Vagina (tissue), 2 donors: ENCODE results near the gene TNRC6C. TPM values are rescaled to one million over a fixed set of nuclear protein-coding genes. Genes with fewer than 3 reads are reported as not detected.

Source experiments
- DNase-seq, 2 donors: peaks; one replicate each; pipeline ENCODE4 v3.0.0-alpha.2; 2017; ENCODE audit errors: extremely low spot score in 2 of 2
- H3K27ac ChIP-seq: fragments of 200-600 bp; sonication (generic); one replicate; pipeline ENCODE4 v1.5.1; 2019
- H3K27me3 ChIP-seq: fragments of 200-600 bp; sonication (generic); one replicate; pipeline ENCODE4 v1.5.1; 2019
- H3K36me3 ChIP-seq, 2 donors: fragments of 200-600 bp; sonication (generic); one replicate each; pipeline ENCODE4 v1.5.1; 2017 to 2019
- H3K4me1 ChIP-seq: fragments of 200-600 bp; sonication (generic); one replicate; pipeline ENCODE4 v1.5.1; 2019
- H3K4me3 ChIP-seq, 2 donors: fragments of 200-600 bp; sonication (generic); 1 replicate in 1 of 2; 2 replicates in 1 of 2; pipeline ENCODE4 v1.5.1; 2016 to 2019
- H3K9me3 ChIP-seq: fragments of 200-600 bp; sonication (generic); one replicate; pipeline ENCODE4 v1.5.1; 2019
- CTCF ChIP-seq, 3 experiments: fragments of 450-650 bp in 2 of 3; fragments of 200-600 bp in 1 of 3; sonication (generic) in 1 of 3; IDR thresholded peaks; one replicate each; pipeline ENCODE4 v1.5.1; 2017 to 2019; ENCODE audit warnings: antibody characterized with exemption in 3 of 3, mild to moderate bottlenecking in 2 of 3, moderate library complexity in 2 of 3
- POLR2A ChIP-seq, 2 donors: fragments of 450-650 bp; IDR thresholded peaks; one replicate each; pipeline ENCODE4 v1.6.1; 2017; ENCODE audit warnings: antibody characterized with exemption in 2 of 2, mild to moderate bottlenecking in 2 of 2, moderate library complexity in 2 of 2
- POLR2AphosphoS5 ChIP-seq, 2 donors: sonication (generic); formaldehyde crosslinking; IDR thresholded peaks; one replicate each; pipeline ENCODE4 v1.9.0; 2017; ENCODE audit warnings: antibody characterized with exemption in 2 of 2, mild to moderate bottlenecking in 2 of 2, low read depth in 1 of 2; ENCODE audit not compliant: insufficient read depth in 1 of 2
- intact Hi-C: fragments of 100-400 bp; cut with DNase I; formaldehyde crosslinking; loops from one replicate; pipeline ENCODE4 v1.15.1; 2023
- total RNA-seq: library from RNA; depleted of rRNA; stranded (reverse); fragments of >200 nt; gene quantifications from one replicate; pipeline ENCODE4 v1.2.3, GENCODE V29; 2016

Gene TNRC6C
- total RNA-seq, 1 donor from 2014 or later, result 14.7 TPM

- intact Hi-C loops, result no loop called here
- H3K27me3 ChIP-seq, result no peaks in the 10 kb centered on the region
- no peak for DNase-seq
- no peak overlapping the region for H3K27ac ChIP-seq
- H3K9me3 ChIP-seq, result no peaks in the 10 kb centered on the region
- peaks cover 6% of the 10 kb centered on the region for H3K4me1 ChIP-seq
- H3K36me3 ChIP-seq, result no peaks in the 10 kb centered on the region
- no peak for TF ChIP-seq POLR2AphosphoS5 (IDR thresholded peaks at IDR 0.05; ENCODE audit: insufficient read depth in 1 of 2, low read depth in 1 of 2)
- no peak for TF ChIP-seq POLR2A (IDR thresholded peaks at IDR 0.05)
- no peak overlapping the region for H3K4me3 ChIP-seq
These were observed 68.6 kb downstream of the TNRC6C start for GRCh38 chr17:78027121-78027520.

- DNase-seq, result no peak
- peaks cover 0 to 14% of the 10 kb centered on the region in 2 donors for H3K36me3 ChIP-seq
- H3K4me1 ChIP-seq, result no peaks in the 10 kb centered on the region
- no peaks in the 10 kb centered on the region for H3K9me3 ChIP-seq
- H3K27me3 ChIP-seq, result no peaks in the 10 kb centered on the region
- TF ChIP-seq POLR2A (IDR thresholded peaks at IDR 0.05), result no peak
- no peak for TF ChIP-seq CTCF (IDR thresholded peaks at IDR 0.05)
- TF ChIP-seq POLR2AphosphoS5 (IDR thresholded peaks at IDR 0.05; ENCODE audit: insufficient read depth in 1 of 2, low read depth in 1 of 2), result no peak
- H3K4me3 ChIP-seq, result no peak overlapping the region
- no peak overlapping the region for H3K27ac ChIP-seq
- intact Hi-C loops, result no loop called here
These were observed 71.2 kb downstream of the TNRC6C start for GRCh38 chr17:78029697-78030096.

- no peak for TF ChIP-seq CTCF (IDR thresholded peaks at IDR 0.05)
- TF ChIP-seq POLR2AphosphoS5 (IDR thresholded peaks at IDR 0.05; ENCODE audit: insufficient read depth in 1 of 2, low read depth in 1 of 2), result no peak
- no peak for TF ChIP-seq POLR2A (IDR thresholded peaks at IDR 0.05)
- Histone ChIP-seq H3K9me3 (no peaks in the 10 kb centered on the region), H3K36me3 (peaks cover 0 to 14% of the 10 kb centered on the region in 2 donors), H3K27ac (no peak overlapping the region), H3K4me1 (no peaks in the 10 kb centered on the region), H3K4me3 (no peak overlapping the region), H3K27me3 (no peaks in the 10 kb centered on the region)
- DNase-seq, result no peak
- intact Hi-C loops, result no loop called here
These were observed 72.9 kb downstream of the TNRC6C start for GRCh38 chr17:78031435-78031834.

- no peak for TF ChIP-seq POLR2AphosphoS5 (IDR thresholded peaks at IDR 0.05; ENCODE audit: insufficient read depth in 1 of 2, low read depth in 1 of 2)
- DNase-seq, result no peak
- Histone ChIP-seq H3K27ac (no peak overlapping the region), H3K4me1 (no peaks in the 10 kb centered on the region), H3K36me3 (peaks cover 0 to 14% of the 10 kb centered on the region in 2 donors), H3K9me3 (no peaks in the 10 kb centered on the region), H3K27me3 (no peaks in the 10 kb centered on the region), H3K4me3 (no peak overlapping the region)
- intact Hi-C loops, result no loop called here
These were observed 73.7 kb downstream of the TNRC6C start for GRCh38 chr17:78032166-78032565.

GRCh38 chr17:78034429-78035091 lies 76.1 kb downstream of the TNRC6C start:
- peaks cover 0 to 14% of the 10 kb centered on the region in 2 donors for H3K36me3 ChIP-seq
- peaks cover 2% of the 10 kb centered on the region for H3K4me1 ChIP-seq
- TF ChIP-seq POLR2A (IDR thresholded peaks at IDR 0.05) (no peak), CTCF (IDR thresholded peaks at IDR 0.05) (no peak), POLR2AphosphoS5 (IDR thresholded peaks at IDR 0.05; ENCODE audit: insufficient read depth in 1 of 2, low read depth in 1 of 2) (no peak)
- no peak overlapping the region for H3K27ac ChIP-seq
- no peak overlapping the region for H3K4me3 ChIP-seq
- no peaks in the 10 kb centered on the region for H3K27me3 ChIP-seq
- intact Hi-C loops, result no loop called here
- H3K9me3 ChIP-seq, result no peaks in the 10 kb centered on the region
- DNase-seq, result no peak

GRCh38 chr17:78037280-78037679 lies 78.8 kb downstream of the TNRC6C start:
- no peaks in the 10 kb centered on the region for H3K27me3 ChIP-seq
- no peaks in the 10 kb centered on the region for H3K9me3 ChIP-seq
- no peak for TF ChIP-seq CTCF (IDR thresholded peaks at IDR 0.05)
- no peak for TF ChIP-seq POLR2AphosphoS5 (IDR thresholded peaks at IDR 0.05; ENCODE audit: insufficient read depth in 1 of 2, low read depth in 1 of 2)
- TF ChIP-seq POLR2A (IDR thresholded peaks at IDR 0.05), result no peak
- no peak overlapping the region for H3K4me3 ChIP-seq
- peaks cover 0 to 14% of the 10 kb centered on the region in 2 donors for H3K36me3 ChIP-seq
- H3K27ac ChIP-seq, result no peak overlapping the region
- H3K4me1 ChIP-seq, result peaks cover 26% of the 10 kb centered on the region
- intact Hi-C loops, result no loop called here
- no peak for DNase-seq
